HG03342 (cell line): ENCODE data around the gene SGPP1.
"Not testable (repeated sequence)": the region's sequence is repeated elsewhere in the genome, so short reads cannot be mapped to it uniquely, and the experiment has no call there.

Experiments used
- ATAC-seq: cut with Tn5 transposase; IDR thresholded peaks from one replicate; pipeline ENCODE4 v1.9.1; 2021; ENCODE audit warnings: mild to moderate bottlenecking, moderate library complexity; ENCODE audit not compliant: unreplicated experiment

SGPP1 gene

DNA sequence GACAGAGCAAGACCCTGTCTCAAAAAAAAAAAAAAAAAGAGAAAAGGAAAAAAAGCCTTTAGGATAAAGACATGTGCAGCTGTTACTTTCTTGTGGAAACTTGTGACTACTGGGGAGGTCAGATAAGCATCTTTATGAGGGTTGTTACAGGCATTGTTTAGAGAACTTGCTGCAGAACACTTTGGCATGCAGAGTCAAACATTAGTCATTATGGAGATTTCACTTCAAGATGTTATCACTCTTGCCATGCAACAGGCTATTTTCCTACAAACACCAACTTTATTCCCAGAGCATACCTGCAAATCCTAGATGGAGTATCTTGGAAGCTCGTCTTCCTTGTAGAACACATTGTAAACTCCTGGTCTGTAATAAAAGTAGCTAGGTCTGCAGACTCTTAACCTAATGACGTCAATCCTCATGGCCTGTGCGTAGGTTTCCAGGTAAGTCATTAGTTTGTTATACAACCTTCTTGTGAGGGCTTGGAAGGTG lies 49.9 kb downstream of the SGPP1 start:
- ATAC-seq = no peak

DNA sequence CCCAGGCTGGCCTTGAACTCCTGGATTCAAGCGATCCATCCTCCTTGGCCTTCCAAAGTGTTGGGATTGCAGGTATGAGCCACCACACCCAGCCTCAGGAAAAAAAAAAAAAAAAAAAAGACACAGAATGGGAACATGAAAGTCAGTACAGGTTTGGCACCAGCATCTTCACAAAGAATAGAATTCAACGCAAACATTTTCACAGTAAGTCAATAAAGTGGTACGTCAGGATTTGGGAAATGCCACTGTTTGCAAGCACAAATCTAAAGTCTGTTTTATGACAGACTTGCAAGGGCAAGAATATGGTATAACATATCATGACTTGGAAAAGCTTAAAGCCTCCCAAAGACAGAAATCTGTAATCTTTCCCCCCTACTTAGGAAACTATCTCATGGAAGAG lies 51.2 kb downstream of the SGPP1 start:
- ATAC-seq = no peak

DNA sequence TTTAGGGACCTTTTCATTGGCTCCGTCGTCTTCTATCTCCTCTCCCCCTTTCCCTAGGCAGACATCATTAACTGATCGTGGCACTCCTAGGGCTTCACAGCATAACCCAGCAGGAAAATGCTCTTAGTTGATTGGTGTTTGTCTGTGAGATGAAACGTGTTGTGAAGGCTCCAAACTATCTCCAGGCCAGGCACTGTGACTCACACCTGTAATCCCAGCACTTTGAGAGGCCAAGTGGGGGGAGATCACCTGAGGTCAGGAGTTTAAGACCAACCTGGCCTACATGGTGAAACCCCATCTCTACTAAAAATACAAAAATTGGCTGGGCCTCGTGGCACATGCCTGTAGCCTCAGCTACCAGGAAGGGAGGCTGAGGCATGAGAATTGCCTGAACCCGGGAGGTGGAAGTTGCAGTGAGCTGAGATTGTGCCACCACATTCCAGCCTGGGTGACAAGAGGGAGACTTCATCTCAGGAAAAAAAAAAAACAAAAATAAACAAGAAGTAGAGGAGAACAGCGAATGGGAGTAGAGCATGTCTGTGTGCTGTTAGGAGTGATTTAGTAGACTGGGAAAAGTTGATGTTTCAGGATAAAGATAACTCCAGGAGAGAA lies 53.9 kb downstream of the SGPP1 start:
- no peak for ATAC-seq

DNA sequence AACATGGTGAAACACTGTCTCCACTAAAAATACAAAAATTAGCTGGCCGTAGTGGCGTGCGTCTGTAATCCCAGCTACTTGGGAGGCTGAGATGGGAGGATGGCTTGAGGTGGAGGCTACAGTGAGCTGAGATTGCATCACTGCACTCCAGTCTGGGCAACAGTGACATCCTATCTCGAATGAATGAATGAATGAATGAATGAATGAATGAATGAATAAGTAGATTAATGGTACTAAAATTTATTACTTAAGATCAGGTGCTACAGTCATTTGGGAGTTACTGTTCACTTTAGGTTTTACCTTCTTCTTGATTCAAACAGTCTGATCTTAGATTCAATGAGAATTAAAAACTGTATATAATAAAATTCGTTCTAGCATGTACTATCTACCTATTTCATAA lies 54.6 kb downstream of the SGPP1 start:
- no peak for ATAC-seq

DNA sequence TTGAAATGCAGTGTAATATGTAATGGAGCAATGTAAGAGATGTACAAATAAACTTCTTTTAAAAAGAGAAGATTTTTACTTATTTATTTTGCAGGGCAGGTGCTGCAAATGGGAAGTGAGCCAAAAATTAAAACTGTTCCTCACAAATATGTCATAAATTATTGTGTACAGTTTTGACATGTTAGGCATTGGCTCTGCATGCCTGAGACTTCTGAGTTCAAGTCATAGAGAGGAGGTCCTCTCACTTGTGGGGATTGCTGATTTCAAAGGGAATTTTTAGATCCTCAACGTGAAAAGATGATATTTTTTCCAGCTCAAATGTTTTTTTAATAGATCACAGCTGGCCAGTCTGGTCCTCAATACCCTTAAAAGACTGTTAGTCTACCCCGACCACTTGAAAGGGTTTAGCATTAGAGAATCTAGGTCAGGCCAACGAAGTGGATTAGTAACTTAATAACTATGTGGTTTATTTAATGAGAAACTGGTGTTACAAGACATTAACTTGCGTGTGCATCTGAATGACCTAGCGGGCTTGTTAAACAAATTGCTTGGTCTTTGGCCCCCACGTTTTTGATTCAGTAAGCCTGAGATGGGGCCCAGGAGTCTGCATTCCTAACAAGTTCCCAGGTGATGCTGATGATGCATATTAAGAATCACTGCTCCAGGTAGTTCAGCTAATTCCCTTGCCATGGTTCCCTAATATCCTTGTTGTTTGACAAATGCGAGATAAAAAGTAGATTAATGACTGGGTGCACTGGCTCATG lies 55.3 kb downstream of the SGPP1 start:
- peak; percentile 79 for ATAC-seq

DNA sequence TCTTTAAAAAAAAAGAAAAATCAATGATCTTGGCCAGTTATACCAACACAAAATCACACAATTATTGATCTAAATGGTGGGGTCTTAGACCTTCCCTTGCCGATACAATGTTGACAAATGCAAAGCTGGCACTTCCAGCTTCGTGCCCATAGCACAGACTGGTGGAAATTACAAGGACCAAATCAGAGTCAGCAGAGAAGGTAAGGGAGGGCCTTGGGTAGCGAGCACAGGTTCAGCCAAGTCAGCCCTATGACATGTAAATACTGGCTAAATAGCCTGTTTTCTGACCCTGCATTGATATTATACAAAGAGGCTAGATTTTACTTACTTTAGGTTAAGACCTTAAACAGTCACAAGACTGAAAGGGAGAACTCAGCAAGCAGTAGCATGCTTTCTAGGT lies 55.9 kb downstream of the SGPP1 start:
- no peak for ATAC-seq

DNA sequence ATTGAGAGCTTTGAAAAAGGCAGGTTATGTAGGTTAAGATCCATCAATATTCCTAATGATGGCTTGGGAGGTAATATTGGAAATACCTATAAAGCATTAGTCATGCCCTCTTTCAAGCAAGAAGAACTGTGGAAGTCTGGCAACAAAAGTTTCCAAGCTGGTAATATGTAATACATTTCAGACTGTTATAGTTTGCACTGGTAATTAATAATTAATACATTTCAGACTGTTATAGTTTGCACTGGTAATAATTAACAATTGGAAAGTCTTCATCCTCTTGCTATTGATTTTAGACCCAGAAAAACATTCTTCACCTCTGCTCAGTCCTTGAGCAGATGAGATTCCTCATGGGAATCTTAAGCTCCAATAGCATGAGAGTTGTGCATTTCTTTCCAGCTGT lies 57.2 kb downstream of the SGPP1 start:
- ATAC-seq = no peak

DNA sequence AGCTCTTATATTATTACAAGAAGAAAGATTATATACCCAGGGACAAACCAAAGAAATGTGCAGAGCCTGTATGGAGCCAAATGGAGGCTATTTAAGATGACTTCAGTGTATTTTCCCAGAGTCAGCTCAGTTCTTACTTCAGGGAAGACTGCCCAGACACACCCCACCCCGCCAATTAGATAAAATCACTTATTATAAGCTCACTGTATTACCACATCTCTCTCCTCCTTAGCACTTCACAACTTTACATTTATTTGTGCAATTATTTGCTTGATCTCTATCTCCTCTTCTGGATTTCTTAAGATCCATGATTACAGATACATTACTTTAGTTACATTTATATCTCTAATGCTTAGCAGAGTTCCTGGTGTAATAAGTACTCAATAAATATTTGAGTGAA lies 61.5 kb downstream of the SGPP1 start:
- no peak for ATAC-seq

DNA sequence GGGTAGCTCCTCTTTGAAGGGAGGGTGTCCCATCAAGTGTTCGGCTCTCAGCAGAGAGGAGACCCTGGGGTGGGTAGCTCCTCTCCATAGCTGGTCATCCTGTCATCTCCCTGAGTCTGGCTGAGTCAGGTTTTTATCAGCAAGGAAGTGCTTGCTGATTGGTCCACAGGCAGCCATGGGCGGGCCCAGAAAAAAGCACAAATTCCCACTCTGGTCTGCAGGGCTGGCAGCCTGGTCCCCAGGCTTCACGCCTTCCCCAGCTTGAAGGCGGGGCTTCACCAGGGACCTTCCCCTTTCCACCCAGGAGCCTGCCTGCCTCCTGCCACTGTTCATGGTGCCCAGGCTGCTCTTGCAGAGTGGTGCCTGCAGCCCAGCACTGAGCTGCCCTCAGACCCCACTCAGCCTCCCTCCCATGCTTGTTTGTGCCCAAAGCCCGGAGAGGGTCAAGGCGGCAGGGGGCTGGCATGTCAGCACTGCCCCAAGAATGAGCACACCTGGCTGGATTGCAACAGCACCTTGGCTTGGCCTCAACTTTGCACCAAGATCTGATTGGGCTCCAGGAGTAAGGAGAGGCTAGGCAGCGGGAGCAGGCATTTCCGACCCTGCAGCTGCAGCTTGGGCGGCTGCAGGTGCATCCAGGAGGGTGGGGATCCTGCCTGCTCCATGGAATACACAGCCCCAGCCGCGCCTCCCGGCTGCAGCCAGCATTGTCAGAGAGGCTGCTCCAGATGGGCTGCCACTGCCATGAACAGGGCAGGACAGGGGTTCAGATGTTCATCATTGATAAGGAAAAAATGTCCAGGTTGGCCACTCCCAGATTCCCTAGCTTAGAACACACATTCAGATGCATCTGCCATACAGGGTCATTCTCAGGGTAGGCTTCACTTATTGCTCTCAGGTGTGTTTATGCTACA lies 64.2 kb downstream of the SGPP1 start:
- no peak for ATAC-seq

DNA sequence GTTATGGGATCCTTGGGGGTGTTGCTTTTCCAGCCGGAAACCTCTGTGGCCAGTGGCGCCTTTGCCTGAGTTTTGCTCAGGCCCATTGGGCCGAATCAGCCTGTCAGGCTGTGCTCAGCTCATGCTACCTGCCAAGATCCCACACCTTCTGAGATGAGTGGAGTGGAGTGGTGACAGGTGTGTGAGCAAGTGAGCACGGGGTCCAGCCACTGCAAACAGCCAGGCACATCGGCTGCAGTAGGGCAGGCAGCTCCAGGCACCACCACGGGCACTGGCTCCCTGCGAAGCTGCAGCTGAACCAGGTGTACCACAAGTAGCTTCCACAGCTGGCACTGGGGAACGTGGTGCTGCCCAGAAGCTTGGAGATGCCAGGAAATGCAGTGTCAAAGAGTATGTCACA lies 65.1 kb downstream of the SGPP1 start:
- ATAC-seq = no peak

DNA sequence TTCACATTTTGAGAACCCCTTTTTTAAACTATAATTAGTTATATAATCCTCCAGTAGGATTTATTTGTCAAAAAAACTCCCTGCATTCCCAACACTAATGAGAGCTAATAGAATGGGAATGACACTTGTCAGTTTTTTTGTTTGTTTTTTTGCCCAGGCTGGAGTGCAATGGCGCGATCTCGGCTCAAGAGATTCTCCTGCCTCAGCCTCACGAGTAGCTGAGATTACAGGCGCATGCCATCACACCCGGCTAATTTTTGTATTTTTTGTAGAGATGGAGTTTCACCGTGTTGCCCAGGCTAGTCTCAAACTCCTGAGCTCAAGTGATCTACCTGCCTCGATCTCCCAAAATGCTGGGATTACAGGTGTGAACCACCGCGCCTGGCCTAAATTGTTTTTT lies 66.0 kb downstream of the SGPP1 start:
- not testable (repeated sequence) for ATAC-seq

DNA sequence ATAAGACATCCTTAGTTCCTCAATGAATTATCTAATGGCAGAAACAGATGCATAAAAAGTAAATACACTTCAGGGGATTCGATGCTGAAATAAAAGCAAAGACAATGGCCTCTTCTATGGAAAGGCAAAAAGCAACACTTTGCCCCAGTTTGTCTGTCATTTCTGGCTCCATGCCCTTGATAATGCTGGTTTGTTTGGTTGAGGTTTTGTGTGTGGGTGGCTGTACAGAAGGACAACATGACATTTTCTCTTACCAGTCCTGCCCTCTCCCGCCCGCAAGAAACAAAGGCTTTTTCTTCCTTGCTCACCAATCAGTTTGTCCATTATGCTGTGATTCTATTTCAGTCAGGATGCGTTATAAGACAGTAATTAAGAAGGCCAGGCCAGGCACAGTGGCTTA lies 68.1 kb downstream of the SGPP1 start:
- no peak for ATAC-seq

DNA sequence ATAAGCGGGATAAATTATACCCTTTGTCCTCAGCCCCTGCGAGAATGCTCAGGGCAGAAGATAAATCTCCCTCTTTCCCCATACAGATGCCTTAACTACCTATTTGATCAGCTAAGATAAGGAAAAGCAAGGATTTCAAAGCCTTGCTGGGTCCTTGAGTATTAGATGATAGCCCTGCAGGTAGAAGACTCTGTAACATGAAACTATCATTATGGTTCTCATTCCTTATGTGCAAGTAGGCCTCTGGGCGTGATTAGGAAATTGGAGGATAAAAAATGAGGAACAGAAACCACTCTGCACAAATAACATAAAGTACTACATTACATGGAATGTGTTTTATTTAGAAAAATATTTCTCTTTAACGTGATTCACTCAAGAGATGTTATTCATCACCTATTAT lies 71.7 kb downstream of the SGPP1 start:
- no peak for ATAC-seq

DNA sequence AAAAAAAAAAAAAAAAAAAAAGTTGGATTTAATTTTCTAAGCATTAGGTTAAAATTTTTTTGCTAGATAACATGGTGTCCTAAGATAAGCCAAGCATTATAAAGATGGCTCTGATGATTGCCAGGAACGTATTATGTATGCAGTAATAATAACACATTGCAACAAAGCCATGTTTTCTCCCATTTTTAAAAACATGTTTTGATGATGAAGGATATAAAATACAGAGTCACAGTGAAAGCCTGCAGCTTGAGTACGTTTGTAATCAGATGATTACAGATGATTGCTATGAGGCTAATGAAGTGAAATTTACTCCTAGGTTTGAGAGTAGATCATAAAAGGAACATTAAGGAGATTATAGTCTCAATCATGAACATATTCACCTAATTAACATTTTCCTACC lies 72.9 kb downstream of the SGPP1 start:
- ATAC-seq = no peak

DNA sequence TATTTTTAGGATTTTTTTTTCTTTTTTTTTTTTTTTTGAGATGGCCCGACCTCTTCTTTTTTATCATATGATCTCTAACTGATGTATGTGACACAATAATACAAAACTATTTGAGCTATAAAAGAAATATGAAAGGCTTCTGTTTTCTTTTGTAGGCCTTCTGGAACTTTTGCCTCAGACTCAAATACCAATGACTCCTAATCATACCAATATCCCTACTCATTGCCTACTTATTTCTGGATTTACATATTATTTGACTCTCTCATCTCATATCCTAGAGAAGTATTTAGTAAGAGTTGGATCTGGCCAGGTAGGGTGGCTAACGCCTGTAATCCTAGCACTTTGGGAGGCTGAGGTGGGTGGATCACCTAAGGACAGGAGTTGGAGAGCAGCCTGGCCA lies 73.5 kb downstream of the SGPP1 start:
- ATAC-seq = no peak

DNA sequence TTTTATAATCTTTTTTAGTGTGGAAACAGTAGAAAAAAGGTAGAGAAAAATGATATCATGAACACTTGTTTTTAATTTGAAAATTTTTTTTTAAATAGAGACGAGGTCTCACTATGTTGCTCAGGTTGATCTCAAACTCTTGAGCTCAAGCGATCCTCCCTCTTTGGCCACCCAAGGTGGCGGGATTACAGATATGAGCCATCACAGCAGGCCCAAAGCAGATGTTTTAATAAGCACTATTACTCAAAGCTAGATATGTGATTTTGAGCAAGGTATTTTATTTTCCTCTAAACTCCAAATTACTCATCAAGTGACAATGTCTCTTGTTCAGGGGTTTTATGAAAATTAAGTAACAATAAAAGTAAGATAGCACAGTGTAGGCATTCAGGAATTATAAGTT lies 75.5 kb downstream of the SGPP1 start:
- ATAC-seq = no peak

DNA sequence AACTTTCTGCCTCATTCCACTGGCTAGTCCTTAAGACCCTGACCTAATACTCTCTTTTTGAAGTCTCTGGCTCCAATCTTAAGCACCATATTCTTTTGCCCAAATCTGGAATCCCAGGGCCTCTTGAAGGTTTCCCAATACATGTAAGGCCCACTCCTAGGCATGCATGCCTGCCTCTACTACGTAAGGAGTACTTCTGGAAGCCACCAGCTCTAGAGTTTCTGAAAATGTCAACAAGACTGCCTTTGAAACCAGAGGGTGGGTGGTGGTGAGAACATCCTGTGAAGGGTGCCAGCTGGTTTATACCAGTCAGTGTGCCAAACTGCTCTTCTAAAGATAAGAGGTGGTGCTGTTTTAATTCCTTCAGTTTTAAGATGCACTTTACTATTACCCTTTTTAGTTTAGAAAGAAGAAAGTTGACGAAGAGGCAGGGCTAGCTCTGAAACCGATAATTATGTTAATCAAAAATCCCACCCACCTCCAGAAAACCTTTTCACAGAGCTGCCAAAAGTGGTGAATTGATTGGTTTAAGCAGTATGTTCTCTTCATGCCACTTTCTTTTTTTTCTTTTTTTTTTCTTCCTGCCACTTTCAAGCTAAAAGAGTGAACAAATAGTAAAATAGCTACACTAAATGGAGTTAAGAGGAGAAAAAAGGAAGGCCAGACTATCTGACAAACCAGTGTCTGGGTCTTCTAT lies 77.5 kb downstream of the SGPP1 start:
- no peak for ATAC-seq

DNA sequence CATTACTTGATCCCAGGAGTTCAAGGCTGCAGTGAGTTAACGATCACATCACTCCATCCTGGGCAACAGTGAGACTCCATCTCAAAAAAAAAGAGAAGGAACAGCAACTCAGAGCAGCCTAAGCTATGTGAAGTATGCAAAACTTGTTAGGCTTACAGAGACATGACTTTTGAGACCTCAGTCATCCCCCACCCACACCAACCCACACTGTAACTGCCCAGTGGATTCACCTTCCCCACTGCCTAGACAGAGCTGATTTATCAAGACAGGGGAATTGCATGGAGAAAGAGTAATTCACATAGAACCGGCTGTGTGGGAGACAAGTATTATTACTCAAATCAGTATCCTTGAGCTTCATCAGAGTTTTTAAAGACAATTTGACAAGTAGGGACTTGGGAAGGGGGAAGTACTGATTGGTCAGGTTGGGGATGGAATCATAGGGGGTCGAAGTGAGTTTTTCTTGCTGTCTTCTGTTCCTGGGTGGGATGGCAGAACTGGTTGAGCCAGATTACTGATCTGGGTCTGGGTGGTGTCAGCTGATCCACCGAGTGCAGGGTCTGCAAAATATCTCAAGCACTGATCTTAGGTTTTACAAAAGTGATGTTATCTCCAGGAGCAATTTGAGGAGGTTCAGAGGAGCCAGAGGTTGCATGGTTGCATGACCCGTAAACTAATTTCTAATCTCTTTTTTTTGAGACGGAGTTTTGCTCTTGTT lies 80.0 kb downstream of the SGPP1 start:
- ATAC-seq = no peak

DNA sequence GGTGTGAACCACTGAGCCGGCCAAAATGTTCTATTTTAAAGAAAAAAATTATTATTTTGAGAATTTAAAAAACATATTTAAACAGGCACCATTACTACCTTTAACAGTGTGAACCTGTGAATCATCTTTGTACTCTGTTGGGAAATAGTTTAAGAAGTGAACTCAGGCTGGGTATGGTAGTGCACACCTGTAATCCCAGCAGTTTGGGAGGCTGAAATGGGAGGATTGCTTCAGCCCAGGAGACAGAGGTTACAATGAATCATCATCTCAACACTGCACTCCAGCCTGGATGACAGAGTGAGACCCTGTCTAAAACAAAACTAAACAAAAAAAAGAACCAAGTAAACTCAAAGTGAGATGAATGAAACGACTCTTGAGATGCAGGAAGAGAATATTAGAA lies 83.1 kb downstream of the SGPP1 start:
- ATAC-seq = no peak

DNA sequence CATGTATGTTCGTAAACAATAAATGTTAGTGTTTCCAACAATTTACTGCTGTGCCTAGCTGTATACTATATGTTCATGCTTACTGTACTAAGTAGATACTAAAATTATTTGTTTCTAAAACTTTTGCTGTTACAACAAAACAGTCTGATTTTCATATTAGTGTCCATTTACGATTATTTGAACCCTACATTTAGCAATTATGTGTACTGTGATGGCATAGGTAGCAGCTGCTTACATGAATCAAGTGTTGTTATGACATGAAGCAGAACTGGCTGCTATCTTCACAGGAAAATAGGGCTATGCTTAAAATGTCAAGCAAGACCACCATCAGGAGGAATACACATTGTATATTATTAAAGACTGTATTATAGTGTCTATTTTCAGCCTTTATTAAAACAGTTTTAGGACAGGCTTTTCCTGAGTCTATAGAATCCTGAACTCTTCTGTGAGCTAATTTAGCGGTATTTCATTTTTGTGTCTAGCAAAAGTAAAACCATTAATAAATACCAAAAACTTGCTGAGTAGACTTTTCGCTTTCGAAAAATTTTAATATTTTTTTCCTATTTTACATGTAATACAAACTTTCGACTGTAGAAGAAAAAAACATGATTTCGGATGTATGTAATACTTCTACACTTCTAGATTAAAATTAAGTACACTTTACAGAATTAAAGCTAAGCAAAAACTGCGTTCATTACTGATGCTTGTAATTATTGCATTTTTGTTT lies 85.0 kb downstream of the SGPP1 start:
- no peak for ATAC-seq
